DMS153 treated with DMSO at 0.1 percent for 48 hours (cell line): ENCODE data around the gene L1CAM.

ENCODE experiments used
- DNase-seq: peaks from one replicate; lab custom pipeline; 2025; ENCODE audit not compliant: unreplicated experiment; lab: John Stamatoyannopoulos, UW

L1CAM gene

DNA sequence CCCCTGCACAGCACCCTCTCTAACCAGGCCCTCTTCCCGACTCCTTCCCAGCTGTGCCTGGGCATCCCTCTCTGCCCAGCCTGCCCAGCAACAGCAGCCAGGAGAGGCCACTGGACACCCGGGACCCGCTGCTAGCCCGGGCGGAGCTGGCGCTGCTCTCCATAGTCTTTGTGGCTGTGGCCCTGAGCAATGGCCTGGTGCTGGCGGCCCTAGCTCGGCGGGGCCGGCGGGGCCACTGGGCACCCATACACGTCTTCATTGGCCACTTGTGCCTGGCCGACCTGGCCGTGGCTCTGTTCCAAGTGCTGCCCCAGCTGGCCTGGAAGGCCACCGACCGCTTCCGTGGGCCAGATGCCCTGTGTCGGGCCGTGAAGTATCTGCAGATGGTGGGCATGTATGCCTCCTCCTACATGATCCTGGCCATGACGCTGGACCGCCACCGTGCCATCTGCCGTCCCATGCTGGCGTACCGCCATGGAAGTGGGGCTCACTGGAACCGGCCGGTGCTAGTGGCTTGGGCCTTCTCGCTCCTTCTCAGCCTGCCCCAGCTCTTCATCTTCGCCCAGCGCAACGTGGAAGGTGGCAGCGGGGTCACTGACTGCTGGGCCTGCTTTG, 19.6 kb upstream of the L1CAM start:
- DNase-seq, result no peak

DNA sequence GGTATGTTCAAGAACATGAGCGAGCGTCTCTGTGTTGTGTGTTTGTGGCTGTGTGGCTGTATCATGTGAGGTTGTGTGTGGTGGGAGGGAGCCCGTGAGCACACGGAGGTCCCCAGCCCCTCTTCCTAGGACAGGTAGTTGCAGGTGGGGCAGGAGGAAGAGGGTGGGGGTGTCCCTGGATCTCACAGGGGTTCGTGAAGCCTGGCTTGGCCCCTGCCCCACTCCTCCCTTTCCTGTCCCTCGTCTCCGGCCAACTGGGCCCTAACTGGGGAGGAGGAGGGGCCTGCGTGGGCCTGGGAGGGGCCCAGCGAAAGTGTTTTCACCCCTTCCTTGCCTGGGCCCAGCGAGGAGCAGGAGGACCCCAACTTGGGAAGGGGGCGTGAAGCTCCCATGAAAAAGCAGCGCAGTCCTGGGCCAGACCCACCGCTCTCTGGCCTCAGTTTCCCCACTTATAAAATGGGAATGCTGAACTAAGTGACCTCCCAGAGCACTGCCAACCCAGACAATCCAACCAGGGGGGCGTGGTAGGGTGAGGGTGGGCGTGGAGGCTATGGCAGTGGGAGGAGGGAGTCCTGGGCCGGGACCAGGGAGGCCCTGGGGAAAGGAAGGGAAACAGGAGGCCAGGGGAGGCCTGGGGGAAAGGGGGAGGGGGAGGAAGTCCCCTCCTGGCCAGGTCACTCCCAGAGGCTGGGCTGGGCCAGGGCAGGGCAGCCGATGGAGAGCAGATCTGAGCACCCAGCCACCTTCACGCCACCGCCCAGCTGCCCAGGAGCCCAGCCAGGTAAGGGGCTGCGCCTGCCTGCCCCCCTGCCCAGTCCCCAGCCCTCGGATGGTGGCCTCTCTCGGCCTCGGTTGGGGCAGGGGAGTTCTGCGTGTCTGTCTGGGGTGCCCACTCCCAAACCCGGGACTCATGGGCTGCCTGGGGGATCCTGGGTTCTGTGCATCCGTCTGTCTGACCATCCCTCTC, 18.3 kb upstream of the L1CAM start, which contains the start of gene AVPR2:
Gene AVPR2, plus strand, starts transcription at position 683 of the 967 bp plus-strand sequence. CDS start 473 bp downstream, outside the sequence.
- DNase-seq, result no peak

DNA sequence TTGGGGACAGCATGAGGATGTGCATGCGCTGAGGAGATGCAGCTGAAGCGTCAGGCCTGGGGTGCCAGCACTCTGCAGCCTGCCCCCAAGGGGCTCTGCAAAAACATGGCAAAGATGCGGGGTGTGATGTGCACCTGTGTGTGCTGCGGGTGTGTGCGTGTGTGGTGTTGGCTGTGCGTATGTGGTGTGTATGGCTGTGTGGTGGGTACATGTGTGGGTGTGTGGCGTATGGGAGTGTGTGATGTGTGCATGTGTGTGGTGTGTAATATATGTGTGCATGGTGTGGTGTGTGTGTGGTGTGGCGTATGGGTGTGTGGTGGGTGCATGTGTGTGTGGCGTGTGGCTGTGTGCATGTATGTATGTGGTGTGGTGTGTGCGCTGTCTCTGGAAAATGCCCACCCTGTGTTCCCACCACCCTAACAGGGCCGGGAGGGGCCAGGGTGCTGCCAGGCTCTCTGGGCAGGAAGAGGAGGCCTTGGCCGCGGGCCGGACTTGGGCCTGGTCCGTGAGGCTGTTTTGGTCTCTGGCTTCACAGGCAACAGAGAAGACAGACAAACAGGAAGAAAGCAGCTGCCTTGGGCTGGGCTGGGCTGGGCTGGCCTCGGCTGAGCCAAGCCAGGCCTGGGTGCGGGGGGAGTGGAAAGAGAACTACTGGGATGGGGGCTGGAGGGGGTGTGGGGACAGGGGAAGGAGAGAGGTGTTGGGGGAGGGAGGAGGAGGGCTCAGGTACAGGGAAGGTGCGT, 17.4 kb upstream of the L1CAM start:
- no peak for DNase-seq

DNA sequence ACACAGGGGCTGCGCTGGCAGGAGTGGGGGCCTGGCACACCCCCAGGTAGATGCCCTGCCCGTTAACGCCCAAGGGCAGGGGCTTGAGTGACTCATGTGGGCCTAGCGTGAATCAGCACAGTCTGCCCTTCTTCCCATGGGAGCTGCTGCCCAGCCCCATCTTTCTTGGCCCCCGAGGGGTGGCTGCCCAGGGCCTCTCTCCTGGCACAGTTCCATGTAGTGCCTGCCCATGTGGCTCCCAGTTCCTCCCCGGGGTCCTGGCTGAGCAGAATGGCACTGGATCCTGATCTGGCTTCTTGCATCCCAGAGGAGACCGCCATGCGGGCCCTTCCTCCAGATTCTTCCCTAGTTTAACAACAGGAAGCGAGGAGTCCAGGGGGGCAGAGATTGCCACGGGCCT, 16.4 kb upstream of the L1CAM start:
- DNase-seq, result no peak

DNA sequence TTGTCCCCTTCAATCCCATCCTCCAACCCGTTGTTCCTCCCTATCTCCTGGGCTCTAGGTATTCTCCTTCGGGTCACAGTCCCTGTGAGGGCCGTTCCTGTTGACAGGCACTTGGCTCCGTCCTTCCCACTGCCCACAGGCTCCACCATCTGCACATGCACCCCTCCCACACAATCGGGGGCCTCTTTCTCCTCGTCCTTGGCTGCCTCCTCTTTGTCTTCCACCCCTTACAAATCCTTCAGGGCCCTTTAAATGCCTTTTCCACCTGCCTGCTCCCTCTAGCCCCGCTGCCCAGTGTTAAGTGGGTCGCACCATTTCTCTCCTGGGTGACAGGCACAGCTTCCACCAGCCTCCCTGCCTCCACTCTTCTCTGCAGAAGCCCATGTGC, 15.8 kb upstream of the L1CAM start:
- DNase-seq, result no peak

DNA sequence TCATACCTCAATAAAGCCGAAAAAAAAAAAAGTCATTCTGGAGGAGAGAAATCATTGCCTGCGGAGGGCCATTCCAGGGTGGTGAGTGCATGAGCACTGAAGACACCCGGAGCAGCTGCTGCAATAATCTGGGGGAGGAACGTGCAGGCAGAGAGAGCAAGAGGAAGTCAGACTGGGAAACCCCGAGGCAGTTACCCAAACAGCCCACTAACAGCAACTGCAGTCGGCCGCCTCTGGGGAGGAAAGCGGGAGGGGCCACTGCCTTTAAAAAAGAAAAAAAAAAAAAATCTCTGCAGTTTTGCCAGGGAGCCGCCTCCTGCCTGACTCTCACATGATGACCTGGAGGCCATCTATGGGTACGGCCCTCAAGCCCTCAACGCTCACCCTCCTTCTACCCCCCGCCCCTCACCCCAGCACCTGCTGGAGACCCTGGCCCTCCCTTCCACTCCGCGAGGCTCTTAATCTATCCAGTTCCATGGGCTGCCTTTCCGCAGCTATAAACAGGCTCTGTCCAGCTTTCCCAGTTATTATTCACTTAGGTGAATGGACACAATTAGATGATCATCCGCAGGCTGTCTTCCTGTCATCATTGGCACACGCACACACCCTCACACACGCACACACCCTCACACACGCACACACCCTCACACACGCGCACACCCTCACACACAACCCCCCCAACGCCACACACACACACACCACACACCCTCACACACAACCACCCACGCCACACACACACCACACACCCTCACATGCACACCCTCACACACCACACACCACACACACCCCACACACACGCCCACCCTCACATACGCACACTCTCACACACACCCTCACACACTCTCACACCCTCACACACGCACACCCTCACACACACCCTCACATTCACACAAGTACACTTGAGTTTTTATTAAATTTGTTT, 15.1 kb upstream of the L1CAM start:
- peak; percentile 60 for DNase-seq

DNA sequence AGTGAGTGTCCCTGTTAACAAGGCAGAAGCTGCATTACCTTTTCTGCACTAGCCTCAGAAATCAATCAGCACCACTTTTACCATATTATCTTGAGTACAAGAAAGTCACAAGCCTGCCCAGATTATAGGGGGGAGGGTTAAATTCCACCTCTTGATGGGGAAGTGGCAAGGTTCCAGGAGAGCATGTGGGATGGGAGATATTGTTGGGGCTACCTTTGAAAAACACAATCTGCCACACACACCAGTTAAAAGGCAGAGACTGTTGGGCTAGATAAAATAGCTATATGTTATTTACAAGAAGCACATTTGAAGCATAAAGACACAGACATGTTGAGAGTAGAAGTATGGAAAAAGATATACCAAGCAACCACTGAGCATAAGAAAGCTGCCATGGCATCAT, 11.9 kb upstream of the L1CAM start:
- DNase-seq, result no peak

DNA sequence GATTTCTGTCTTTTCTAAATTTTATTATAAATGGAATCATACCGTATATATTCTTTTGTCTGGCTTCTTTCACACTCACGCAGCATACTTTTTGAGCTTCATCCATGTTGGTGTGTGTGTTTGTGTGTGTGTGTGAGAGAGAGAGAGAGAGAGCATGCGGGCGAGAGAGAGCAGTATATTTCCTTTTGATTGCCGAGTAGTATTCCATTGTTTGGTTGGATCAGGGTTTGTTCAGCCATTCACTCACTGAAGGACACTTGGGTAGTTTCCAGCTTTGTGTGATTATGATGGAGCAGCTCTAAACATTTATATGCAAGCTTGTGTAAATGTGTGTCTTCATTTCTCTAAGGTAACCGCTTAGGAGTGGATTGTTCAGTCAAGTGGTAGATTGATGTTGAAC, 3.1 kb upstream of the L1CAM start:
- peak; percentile 44 for DNase-seq

DNA sequence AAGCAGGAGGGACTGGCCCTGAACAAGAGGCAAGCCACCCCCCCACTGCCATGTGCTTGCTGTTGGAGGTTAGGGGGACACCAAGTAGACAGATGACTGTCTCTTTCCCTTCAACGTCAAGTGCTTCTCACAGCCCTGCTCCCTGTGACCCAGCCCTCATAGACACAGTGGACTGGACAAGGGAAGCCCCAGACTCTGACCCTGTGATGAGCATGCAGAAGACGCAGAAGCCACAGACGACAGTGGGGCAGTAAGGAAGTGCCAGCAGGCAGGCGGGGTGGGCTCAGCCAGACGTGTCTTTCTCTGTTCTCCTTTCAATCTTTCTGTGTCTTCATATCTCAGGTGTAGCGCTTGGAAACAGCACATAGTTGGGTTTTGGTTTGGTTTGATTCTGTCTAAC, 2.4 kb upstream of the L1CAM start:
- DNase-seq, result no peak

DNA sequence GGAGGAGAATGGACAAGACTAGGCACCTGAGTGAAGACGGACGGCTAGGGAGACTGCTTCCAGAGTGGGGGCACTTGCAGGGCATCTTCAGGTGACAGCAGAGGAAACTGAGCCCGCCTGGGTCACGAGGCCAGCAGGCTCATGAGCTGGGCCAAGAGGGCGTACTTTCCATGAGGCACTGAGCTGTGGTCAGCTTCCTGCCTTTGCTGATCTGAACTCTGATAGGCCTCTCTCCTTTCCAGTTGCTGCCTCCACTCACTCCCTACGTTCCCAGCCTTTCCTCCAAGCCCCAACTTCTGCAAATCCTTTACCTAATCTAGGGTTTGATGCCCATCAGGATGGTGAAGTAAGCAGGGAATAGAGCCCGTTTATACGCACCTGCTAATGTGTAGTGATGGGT, 1.4 kb upstream of the L1CAM start:
- DNase-seq, result no peak

DNA sequence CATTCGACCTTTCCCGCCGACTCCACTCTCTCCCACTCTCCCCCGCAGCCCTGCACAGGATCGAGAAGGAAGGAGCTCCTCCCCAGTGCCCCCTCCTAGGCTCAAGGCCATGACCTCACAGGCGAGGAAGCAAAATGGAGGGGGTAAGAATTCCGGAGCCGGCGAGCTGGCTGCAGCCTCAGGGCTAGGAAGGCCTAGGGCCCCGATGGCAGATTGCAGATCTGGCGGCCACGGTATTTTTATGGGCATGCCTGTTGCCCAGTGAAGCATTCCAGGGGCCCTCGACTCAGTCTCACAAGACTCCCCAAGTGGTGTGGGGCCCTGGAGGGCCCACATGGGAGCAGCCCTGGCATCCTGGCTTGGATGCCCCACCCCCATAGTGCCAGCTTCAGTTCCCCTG, 942 bp upstream of the L1CAM start:
- no peak for DNase-seq

DNA sequence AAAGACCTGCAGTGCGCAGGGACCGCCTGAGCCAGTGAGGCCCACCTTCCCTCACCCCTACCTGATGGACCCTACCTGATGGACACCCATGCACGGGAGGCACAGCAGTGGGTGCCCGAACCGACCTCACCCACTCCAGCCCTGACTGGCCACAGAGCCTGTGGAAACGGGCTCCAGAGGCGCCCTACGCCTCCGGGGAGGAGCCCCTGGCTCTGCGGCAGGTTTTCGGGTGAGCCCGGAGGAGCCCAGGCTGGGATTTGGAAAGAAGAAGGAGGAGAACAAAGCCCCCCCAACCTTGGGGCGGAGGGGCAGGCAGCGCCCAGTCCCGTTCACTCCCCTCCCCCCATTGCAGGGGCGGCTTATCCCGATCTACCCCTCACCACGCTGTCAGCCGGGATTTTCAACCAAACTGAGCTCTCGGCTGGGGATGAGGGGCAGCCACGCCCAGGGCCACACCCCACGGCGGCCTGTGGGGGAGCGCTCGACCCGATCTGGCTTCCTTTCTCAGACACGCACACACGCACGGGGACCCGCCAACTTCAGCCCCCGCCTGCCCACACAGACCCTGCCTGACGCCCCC, 675 bp downstream of the L1CAM start:
- DNase-seq, result no peak

DNA sequence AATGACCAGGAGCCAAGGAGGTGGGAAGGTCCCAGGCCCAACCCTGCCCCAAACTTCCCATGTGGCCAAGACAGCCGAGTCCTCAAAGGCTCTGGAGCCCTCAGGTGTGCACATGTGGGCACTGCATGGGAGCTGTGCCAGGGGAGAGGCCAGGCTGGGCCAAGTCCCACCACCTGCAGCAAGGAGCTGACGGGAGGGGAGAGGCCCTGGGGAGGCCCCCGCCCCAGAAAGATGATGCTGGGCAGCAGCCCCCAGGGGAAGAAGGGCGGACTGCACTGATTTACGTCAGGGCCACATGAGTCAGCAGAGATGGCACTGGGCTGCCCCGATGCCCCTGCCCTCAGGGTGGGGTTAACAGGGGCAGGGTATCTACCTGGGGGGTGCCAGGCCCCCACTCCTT, 1.4 kb downstream of the L1CAM start:
- DNase-seq, result no peak

DNA sequence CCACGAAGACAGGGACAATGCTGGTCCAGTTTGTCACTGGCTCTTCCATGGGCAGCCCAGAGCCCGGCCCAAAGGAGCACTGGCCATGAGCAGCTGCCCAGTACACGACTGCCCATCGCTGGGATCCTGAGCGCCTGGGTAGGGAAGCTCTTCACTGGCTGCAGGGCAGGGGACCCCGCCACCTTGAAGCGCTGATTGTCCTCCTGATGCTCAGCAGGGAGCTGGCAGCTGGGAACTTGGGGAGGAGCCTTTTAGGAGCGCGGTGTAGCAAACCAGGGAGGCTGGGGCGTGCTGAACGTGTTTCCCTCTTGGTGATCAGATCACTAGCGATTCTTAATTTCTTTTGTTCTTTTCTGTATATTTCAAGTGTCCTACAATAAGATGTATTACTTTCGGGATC, 1.8 kb downstream of the L1CAM start:
- no peak for DNase-seq

DNA sequence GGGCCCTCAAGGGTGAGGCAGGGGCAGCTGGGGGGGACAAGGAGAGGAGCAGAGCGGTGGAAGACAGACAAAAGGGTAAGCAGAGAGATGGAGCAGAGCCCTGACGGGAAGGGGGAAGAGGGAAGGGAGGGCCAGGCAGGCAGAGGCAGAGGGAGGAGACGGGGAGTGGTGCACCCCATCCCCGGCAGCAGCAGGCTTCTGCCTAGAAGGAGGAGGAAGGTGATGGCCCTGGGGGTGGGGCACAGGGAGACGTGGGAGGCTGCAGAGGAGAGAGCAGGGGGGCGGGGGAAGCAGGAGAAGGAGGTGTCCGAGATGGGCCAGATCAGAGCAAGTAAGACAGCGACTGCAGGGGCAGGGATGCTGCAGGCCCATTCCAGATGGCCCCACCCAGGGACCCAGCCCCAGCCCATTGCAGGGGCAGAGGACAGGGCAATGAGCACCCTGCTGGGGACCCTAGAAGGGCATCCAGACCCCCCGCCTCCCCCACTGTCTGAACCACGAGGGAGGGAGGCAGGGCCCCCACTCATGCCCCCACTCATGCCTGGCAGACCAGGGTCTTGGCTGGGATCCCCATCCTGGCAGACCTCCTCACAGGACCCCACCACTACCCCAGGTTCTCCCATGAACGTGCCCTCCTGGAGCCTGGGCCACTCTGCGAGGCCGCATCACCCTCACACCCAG, 2.7 kb downstream of the L1CAM start:
- DNase-seq, result no peak

DNA sequence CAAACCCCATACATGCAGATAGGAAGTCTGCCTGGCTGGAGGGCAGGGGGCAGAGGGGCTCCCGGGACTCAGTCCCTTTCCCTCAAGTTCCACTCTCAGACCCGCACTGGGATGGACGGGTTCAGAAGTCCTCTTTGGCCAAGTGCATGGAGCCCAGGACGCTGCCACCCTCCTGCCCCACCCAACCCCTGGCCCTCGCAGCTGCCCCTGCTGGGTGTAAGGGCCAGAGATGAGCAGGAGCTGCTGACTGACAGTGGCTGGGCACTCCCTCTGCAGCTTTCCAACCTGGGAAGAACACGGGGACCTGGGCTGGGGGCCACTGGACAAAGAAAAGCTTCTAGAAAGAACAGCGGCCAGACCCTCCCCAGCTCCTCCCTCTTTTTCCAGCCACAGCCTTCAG, 3.4 kb downstream of the L1CAM start:
- DNase-seq, result no peak

DNA sequence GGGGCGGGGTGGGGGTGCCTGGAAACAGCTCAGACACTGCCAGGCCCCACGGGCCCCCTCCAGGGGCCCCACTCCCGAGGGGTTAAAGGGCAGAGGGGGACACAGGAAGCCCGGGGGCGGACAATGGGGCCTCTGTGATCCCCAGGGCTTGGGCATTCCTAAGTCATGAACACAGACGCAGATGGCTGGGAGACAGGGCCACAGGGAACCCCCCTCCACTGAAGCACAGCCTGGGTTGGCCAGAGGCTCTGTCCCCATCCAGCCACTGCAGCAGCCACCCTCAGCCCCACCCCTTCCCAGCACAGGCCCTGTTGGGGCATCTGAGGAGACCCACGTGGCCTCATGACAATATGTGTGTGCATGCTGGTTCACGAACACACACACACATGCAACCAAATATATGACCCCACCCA, 3.9 kb downstream of the L1CAM start:
- DNase-seq, result no peak

DNA sequence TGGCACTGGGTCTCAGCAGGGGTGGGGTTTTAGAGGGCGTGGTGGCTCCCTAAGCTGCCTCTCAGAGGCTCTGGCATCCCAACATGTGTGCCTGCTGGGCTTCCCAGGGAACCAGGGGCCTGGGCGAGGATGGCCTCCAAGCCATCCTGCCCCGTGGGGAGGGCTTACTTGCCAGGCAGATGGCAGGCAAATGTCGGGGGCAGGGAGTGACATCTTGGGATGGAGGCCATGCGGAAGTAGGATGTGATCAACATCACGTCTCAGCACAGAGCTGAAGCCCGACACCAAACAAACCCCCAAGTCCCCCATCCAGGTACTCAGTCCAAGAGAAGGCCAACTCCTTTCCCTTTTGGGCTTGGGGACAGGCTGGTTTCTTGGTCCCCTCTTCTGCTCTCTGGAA, 4.7 kb downstream of the L1CAM start:
- DNase-seq, result no peak

DNA sequence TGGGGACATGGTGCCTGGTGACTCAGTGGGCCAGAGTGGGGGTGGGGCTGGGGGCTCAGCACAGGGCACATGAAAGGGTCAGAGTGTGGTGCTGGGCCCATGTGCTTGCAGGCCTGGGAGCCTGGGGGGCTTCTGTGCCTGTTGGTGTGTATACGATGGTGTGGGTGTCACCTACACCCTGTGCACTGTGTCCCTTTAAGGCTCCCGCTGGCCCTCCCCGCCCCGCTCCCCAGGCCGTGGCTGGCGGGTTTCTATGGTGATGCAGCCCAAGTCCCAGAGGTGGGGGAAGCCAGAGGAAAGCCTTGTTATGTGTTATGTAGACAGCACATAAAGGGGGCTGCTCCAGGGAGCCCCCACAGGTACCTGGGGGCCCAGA, 5.5 kb downstream of the L1CAM start:
- no peak for DNase-seq
